Lung (tissue), 12 donors: Measurements from ENCODE around the gene DDX3X. TPM values are rescaled to one million over a fixed set of nuclear protein-coding genes. Genes with fewer than 3 reads are reported as not detected.
"Not testable (repeated sequence)": the region's sequence is repeated elsewhere in the genome, so short reads cannot be mapped to it uniquely, and the experiment has no call there.

Source experiments
- ATAC-seq: fragments of 200-7000 bp; cut with Tn5 transposase; one replicate; pipeline ENCODE4 v1.9.1; 2020; ENCODE audit warnings: moderate number of reproducible peaks; ENCODE audit not compliant: insufficient read depth, low FRiP score
- DNase-seq, 3 donors: peaks; one replicate each; pipeline ENCODE4 v3.0.0-alpha.2; 2013 to 2017
- H3K27ac ChIP-seq, 2 donors: one replicate each; pipeline ENCODE4 v1.5.1; 2013; ENCODE audit warnings: mild to moderate bottlenecking in 2 of 2, moderate library complexity in 2 of 2, control low read depth in 1 of 2, inconsistent platforms in 1 of 2, low read depth in 1 of 2, low read length in 1 of 2
- H3K27me3 ChIP-seq, 3 donors: one replicate each; pipeline ENCODE4 v1.5.1; 2013; ENCODE audit warnings: low read length in 2 of 3; ENCODE audit not compliant: control insufficient read depth in 3 of 3, insufficient read depth in 3 of 3
- H3K36me3 ChIP-seq, 4 donors: one replicate each; pipeline ENCODE4 v1.5.1; 2013; ENCODE audit warnings: low read length in 4 of 4, mild to moderate bottlenecking in 1 of 4, moderate library complexity in 1 of 4; ENCODE audit not compliant: control insufficient read depth in 4 of 4, insufficient read depth in 4 of 4
- H3K4me1 ChIP-seq, 5 donors: one replicate each; pipeline ENCODE4 v1.5.1; 2013; ENCODE audit warnings: low read length in 5 of 5, mild to moderate bottlenecking in 2 of 5, moderate library complexity in 1 of 5; ENCODE audit not compliant: control insufficient read depth in 5 of 5, insufficient read depth in 5 of 5
- H3K4me3 ChIP-seq: one replicate; pipeline ENCODE4 v1.5.1; 2013; ENCODE audit warnings: mild to moderate bottlenecking, control low read depth, moderate library complexity
- H3K9ac ChIP-seq, 2 donors: one replicate each; pipeline ENCODE4 v1.5.1; 2013; ENCODE audit warnings: low read length in 2 of 2, control low read depth in 1 of 2; ENCODE audit not compliant: insufficient read depth in 1 of 2
- H3K9me3 ChIP-seq, 4 donors: one replicate each; pipeline ENCODE4 v1.5.1; 2013; ENCODE audit warnings: low read length in 3 of 4, mild to moderate bottlenecking in 1 of 4, moderate library complexity in 1 of 4; ENCODE audit not compliant: control insufficient read depth in 4 of 4, insufficient read depth in 3 of 4
- CTCF ChIP-seq: IDR thresholded peaks from 2 replicates; pipeline ENCODE4 v1.5.1; 2012; ENCODE audit warnings: mild to moderate bottlenecking; ENCODE audit errors: control extremely low read depth, extremely low read depth
- WGBS, 2 donors: extraction: QIAGEN DNeasy Blood & Tissue Kit; methylation state at CpG; one replicate each; pipeline ENCODE4 v1.1.7; 2013; 5-methylcytosine and 5-hydroxymethylcytosine counted together
- polyA plus RNA-seq, 2 donors: library from polyadenylated mRNA; stranded (reverse); fragments of 200-250 nt; gene quantifications; one replicate each; pipeline ENCODE4 v1.2.1, GENCODE V29; 2013
- total RNA-seq, 2 donors: library from RNA; depleted of rRNA in 1 of 2; stranded (reverse); fragments of >200 nt in 1 of 2; gene quantifications; one replicate each; pipeline ENCODE4 v1.2.1, GENCODE V29; 2014 to 2021
- donor health status: control.
- donor health status: control.
- donor health status: Bipolar disorder and iron deficiency.
- donor health status: healthy.
- donor health status: DM: yes; HTN: yes; CAD: no.

DDX3X gene
- total and polyA plus RNA-seq, 4 donors: 72.2 to 385 (median 176) TPM

GRCh38 chrX:41369152-41369551 is 35.2 kb downstream of the DDX3X start:
- Histone ChIP-seq H3K27ac (no peak overlapping the region), H3K4me1 (no peaks in the 10 kb centered on the region), H3K9ac (no peak overlapping the region), H3K4me3 (no peak overlapping the region), H3K9me3 (peaks cover 0 to 2% (median 0%) of the 10 kb centered on the region in 4 donors), H3K36me3 (no peaks in the 10 kb centered on the region), H3K27me3 (peaks cover 0 to 8% (median 0%) of the 10 kb centered on the region in 3 donors)
- no peak for DNase-seq
- no peak for ATAC-seq
- WGBS, 2 donors: 95 to 96% methylated on average over 4 of the region's 4 CpGs
- TF ChIP-seq CTCF: no peak

DNA sequence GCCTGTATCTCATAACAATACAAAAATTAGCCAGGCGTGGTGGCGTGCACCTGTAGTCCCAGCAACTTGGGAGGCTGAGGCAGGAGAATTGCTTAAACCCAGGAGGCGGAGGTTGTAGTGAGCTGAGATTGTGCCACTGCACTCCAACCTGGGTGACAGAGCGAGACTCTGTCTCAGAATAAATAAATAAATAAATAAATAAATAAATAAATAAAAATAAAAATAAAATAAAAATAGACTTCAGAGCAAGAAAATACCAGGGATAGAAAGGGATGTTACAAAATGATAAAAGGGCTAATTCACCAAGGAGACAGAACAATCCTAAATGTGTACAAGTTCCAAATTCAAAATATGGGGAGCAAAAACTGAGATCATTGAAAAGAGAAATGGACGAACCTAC is 37.6 kb downstream of the DDX3X start:
- not testable (repeated sequence) for H3K9ac ChIP-seq, H3K27ac ChIP-seq, H3K4me1 ChIP-seq, H3K27me3 ChIP-seq, ATAC-seq, DNase-seq, H3K4me3 ChIP-seq, H3K9me3 ChIP-seq, H3K36me3 ChIP-seq
- 94 to 100% methylated on average over 5 of the region's 5 CpGs for whole genome bisulfite sequencing, 2 donors

DNA sequence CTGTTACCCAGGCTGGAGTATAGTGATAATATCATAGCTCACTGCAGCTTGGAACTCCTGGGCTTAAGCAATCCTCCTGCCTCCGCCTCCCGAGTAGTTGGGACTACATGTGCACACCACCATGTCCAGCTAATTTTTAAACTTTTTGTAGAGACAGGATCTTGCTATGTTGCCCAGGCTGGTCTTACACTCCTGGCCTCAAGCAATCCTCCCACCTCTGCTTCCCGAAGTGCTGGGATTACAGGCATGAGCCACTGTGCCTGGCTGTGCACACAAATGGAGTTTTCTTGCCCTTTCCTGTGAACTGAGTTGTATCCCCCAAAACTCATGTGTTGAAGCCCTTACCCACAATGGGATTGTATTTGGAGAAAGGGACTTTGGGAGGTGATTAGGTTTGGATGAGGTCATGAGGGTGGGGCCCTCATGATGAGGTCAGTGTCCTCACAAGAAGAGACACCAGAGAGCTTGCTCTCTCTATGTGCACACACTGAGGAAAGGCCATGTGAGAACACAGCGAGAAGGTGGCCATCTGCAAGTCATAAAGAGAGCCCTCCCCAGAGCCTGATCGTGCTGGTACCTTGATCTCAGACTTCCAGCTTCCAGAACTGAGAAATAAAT is 40.1 kb downstream of the DDX3X start:
- H3K27ac ChIP-seq: no peak overlapping the region
- DNase-seq (no peak), ATAC-seq (no peak)
- H3K27me3 ChIP-seq: peaks cover 0 to 18% (median 0%) of the 10 kb centered on the region in 3 donors
- no peaks in the 10 kb centered on the region for H3K4me1 ChIP-seq
- H3K36me3 ChIP-seq: no peaks in the 10 kb centered on the region
- peaks cover 0 to 4% (median 0%) of the 10 kb centered on the region in 4 donors for H3K9me3 ChIP-seq
- H3K4me3 ChIP-seq: no peak overlapping the region
- no peak overlapping the region for H3K9ac ChIP-seq
- no peak for TF ChIP-seq CTCF
- WGBS, 2 donors: 90 to 96% methylated on average over 5 of the region's 5 CpGs

DNA sequence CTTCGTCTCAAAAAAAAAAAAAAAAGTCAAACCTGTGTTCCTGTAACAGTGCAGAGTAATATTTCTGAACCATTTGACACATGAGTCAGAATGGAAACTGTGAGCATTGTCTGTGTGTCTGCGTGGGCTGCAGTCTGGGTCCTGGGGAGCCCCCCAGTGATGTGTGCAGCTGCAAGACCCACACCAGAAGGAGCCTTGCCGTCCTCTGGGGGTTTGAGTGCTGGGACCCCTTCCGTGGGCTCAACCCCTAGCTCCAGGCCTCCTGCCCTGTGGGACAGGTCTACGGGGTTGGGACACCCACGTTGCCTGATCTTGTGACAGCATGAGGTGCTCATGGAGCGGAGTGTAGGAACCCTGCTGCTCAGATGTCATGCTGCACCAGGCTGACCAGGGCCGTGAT is 43.7 kb downstream of the DDX3X start:
- Histone ChIP-seq H3K36me3 (no peaks in the 10 kb centered on the region), H3K4me1 (no peaks in the 10 kb centered on the region), H3K27ac (no peak overlapping the region), H3K9me3 (peaks cover 0 to 6% (median 0%) of the 10 kb centered on the region in 4 donors), H3K27me3 (peaks cover 0 to 10% (median 0%) of the 10 kb centered on the region in 3 donors), H3K9ac (no peak overlapping the region), H3K4me3 (no peak overlapping the region)
- no peak for ATAC-seq
- no peak for TF ChIP-seq CTCF
- WGBS, 2 donors: 78 to 95% methylated on average over 8 of the region's 8 CpGs
- DNase-seq: no peak
